Measurements from ENCODE around the gene GREB1.

GRCh38 chr2:11691076-11691660 is 157.3 kb downstream of the GREB1 start:
- TF ChIP-seq EZH2 (IDR thresholded peaks at IDR 0.05; ENCODE audit: low read depth, unreplicated experiment), result no peak
- no peak for TF ChIP-seq CTCF (conservative IDR thresholded peaks at IDR 0.05; ENCODE audit: low read depth in 2 of 2)
- no peak for TF ChIP-seq EZH2phosphoT487 (IDR thresholded peaks at IDR 0.05; ENCODE audit: unreplicated experiment)
- TF ChIP-seq POLR2AphosphoS5 (IDR thresholded peaks at IDR 0.05; ENCODE audit: low read depth), result no peak
